Measurements from ENCODE around the gene SYCP3.

GRCh38 chr12:101710288-101710687 lies 29.0 kb downstream of the SYCP3 start:
- TF ChIP-seq, protein P1, sequence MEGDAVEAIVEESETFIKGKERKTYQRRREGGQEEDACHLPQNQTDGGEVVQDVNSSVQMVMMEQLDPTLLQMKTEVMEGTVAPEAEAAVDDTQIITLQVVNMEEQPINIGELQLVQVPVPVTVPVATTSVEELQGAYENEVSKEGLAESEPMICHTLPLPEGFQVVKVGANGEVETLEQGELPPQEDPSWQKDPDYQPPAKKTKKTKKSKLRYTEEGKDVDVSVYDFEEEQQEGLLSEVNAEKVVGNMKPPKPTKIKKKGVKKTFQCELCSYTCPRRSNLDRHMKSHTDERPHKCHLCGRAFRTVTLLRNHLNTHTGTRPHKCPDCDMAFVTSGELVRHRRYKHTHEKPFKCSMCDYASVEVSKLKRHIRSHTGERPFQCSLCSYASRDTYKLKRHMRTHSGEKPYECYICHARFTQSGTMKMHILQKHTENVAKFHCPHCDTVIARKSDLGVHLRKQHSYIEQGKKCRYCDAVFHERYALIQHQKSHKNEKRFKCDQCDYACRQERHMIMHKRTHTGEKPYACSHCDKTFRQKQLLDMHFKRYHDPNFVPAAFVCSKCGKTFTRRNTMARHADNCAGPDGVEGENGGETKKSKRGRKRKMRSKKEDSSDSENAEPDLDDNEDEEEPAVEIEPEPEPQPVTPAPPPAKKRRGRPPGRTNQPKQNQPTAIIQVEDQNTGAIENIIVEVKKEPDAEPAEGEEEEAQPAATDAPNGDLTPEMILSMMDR (IDR thresholded peaks at IDR 0.05; ENCODE audit: borderline replicate concordance, extremely low read depth, low read length, poor library complexity, severe bottlenecking) = no peak
- TF ChIP-seq EZH2 (IDR thresholded peaks at IDR 0.05; ENCODE audit: borderline replicate concordance, low read depth, low read length, severe bottlenecking) = no peak

All from DND-41 (cell line).